Stimulated activated CD4-positive, alpha-beta T cell treated with anti-CD3 and anti-CD28 coated beads, Interleukin-2, amount 100 ng/mL, for 48 hours (primary cell): ENCODE results near the gene TARBP1.

Experiments used
- DNase-seq, 2 donors: peaks; one replicate each; pipeline ENCODE4 v3.0.0-alpha.2; 2020

Gene TARBP1

GRCh38 chr1:234479866-234480265, 887 bp upstream of the TARBP1 start:
- DNase-seq: no peak

- no peak for DNase-seq
Observed at GRCh38 chr1:234479310-234479559, 256 bp upstream of the TARBP1 start.

- peak; percentile 54 to 60 for DNase-seq
Observed at GRCh38 chr1:234478152-234478480, 863 bp downstream of the TARBP1 start.

DNA sequence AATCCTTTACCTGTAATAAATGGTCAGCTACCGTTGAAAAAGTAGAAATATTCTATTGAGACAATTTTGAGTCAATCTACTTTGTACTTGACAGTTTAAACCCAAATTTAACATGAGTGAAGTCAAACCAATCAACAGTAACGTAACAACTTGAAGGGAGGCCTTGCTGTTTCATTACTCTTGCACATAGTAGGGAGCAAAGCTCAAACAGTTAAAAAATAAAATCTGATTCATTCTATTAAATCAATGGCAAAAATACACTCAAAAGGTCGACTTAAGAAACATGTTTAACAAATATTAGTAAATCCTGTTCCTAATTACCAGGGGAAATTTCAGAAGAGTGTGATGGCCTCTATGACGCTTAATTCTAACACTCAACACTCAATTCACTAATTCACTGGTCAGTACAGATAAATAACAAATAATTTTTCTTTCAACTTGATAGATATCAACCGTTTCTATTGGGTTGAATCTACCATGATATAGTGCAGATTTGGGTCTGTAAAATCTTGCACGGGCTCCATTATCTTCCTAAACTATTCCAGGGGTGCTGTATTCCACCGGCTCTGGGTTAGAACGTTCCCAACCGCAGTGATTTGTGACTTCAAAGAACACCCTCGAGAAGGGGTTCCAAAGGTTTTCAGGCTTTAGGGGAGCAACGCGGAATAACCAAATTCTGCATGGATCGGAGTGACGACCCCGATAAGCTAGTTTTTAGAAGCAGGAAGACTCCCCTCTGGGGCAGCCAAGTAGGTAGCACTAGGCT, 1.4 kb downstream of the TARBP1 start:
- no peak for DNase-seq

DNA sequence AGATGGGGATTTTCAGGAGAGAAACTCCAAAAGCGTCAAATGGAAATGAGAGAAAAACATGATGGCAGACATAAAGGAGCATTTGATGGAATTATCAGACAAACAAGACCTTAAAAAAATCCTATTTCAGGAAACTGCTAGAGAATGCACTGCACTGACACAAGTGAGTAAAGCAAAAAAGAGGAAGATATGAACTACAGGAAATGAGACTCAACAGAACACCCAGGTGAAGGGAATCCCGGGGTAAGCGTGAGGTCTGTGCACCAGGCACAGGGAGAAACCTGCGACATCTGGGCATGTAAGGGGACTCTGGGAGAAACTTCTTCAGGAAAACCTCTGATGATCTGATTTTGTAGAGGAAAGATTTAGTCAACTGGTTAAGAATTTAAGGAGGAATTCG, 2.8 kb downstream of the TARBP1 start:
- DNase-seq: no peak

- DNase-seq: no peak
Observed at GRCh38 chr1:234475167-234475793, 3.7 kb downstream of the TARBP1 start.

GRCh38 chr1:234474375-234474774, 4.6 kb downstream of the TARBP1 start:
- DNase-seq: no peak

DNA sequence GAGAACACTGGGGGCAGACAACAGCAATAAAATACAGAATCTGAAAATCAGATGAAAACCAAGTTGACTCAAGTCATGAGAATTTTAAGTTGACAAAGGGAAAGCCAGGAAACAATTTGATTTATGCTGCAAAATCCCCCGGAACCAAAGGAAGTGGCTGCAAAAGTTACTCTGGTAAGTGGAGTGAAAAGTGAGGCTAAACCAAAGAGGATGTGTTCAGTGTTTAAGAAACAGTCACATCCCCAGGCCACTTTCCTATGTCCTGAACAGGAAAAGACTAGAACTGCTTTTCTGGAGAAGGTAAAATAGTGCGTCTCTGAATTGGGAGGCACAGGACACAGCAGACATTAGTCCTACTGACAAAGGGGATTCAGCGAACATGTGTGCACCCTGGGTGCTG, 5.9 kb downstream of the TARBP1 start:
- no peak for DNase-seq

- DNase-seq: no peak
Observed at GRCh38 chr1:234469376-234469775, 9.6 kb downstream of the TARBP1 start.

DNA sequence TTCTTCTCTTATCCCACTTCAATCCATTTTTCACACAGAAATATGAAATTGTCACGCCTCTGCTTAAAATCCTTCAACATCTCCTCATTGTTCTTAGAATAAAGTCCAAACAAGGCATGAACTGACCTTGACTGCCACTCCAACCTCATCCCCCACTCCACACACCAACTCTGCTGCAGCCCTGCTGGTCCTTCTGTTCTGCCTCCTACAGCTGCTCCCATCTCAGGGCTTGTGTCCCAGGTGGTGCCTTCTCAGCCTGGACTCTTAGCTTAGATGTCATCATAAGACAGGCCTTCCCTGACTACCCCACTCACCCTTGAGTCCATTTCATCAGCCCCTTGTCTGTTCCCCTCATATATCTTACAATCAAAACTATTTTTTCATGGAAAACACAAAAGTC, 10.4 kb downstream of the TARBP1 start:
- DNase-seq: no peak

GRCh38 chr1:234467821-234468220, 11.2 kb downstream of the TARBP1 start:
- DNase-seq: no peak

- no peak for DNase-seq
Observed at GRCh38 chr1:234466945-234467344, 12.0 kb downstream of the TARBP1 start.

DNA sequence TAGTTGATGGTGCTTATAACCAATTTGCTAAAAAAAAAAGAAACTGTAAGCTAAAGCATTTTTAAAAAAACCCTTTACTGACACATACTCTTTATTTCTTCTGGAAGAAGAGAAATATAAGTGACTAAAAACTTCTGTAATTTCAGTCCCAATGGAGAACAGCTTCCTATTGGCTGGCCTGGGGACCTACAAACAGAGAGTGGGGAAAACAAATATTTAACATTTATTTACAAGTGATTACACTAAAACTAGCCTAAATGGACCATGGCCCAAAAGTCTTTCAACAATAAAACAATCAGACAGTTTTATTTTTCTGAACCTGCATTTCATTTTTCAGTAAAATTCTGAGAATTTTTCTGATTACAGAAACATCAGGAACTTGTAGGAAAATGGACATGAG, 15.2 kb downstream of the TARBP1 start:
- no peak for DNase-seq

DNA sequence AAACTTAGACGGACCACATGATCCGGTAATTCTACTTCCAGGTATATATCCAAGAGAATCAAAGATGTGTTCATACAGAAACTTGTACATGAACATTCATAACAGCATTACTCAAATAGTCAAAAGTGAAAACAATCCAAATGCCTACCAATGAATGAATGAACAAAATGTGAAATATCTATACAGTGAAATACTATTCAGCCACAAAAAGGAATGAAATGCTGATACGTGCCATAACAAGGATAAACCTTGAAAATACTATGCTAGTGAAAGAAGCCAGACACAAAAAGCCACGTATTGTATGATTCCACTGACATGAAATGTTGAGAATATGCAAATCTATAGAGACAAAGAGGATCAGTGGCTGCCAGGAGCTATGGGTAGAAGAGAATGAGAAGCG, 18.3 kb downstream of the TARBP1 start:
- no peak for DNase-seq

DNA sequence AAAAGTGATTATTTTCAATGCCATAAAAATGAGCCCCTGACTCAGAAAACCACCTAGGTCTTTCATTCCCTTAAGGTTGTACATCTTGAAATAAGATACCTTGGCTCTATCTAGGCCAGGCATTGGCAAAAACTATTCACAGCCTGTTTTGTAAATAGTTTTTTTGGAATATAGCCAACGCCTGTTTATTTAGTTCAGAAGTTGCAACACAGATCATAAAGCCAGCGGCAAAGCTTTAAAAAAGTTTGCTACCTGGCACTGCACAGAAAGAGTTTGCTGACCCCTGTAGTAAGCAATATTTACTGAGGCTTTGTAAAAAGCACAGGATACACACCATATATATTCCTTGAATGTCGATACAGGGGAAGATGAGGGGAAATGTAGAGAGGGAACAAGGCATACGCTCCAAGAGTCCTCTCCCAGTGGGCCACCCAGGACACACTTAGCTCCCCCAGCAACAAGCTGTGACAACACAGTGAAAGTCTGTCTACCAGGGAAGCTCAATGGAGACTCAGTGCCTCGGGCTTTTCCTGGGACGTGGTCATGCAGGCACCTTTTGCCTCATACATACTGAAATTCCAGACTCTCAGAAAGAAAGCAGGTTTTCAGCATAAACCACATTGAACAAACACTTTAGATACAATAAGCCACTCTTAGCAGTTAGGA, 20.5 kb downstream of the TARBP1 start:
- no peak for DNase-seq

- DNase-seq: no peak
Observed at GRCh38 chr1:234454926-234455325, 24.1 kb downstream of the TARBP1 start.

DNA sequence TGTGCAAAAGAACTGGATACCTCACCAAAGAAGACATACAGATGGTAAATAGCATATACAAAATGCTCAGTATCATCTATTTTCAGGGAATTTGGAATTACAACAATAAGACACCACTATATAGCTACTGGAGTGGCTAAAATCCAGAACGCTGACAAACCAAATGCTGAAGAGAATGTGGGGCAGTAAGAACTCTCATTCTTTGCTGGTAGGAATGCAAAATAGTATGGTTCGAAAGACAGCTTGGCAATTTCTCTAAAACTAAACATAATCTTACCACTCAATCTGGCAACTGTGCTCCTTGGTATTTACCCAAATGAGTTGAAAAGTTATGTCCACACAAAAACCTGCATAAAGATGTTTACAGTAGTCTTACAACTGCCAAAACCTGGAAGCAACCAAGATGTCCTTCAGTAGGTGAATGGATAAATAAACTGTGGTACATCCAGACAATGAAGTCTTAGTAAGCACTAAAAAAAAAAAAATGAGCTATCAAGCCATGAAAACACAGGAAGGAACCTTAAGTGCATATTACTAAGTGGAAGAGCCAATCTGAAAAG, 26.5 kb downstream of the TARBP1 start:
- no peak for DNase-seq

DNA sequence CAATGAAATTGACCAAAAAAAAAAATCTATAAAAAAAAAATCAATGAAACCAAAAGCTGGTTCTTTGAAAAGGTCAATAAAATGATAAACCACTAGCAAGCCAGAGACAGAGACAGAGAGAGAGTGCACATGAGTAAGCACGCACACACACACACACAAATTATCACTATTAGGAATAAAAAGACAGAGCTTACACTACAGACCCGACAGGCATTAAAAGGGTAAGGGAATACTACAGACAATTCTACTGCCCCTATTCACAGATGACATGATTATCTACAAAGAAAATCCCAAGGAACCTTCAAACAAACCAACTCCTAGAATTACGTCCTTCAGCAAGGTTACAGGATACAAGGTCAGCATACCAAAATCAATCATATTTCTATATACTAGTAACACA, 38.6 kb downstream of the TARBP1 start:
- no peak for DNase-seq

- no peak for DNase-seq
Observed at GRCh38 chr1:234438579-234438978, 40.4 kb downstream of the TARBP1 start.

DNA sequence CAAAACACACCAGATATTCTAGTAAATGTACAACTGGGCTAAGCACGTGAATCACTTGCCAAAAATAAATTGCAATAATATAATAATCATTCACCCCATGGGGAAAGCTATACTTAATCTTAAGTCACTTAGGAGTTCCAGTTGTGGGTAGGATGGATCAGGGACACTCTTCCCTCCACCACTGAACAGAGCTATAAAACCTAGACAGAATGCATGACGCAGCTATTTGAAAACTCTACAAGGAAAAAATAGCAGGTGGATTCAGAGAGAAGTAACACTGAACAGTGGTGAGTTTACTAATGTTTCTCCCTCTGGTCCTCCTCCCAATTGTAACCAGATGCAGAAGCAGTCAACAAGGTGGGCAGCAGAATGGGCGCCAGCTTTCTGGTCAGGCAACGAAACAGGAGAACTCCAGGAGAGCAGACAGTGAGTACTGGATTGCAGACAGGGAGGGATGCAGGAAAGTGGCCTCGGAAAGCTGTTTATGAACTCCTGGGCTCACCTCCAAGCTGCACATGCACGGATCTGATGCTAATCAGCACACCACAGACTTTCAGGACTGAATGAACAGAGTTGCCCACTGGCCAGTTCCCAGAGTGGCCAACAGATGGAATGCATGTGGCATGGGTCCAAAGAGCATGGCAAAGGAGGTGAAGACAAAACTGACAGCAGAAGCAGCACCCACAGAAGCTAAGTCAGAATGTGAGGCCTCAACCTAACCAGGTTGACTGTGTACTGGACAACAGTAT, 41.4 kb downstream of the TARBP1 start:
- DNase-seq: no peak

GRCh38 chr1:234435620-234436019, 43.4 kb downstream of the TARBP1 start:
- no peak for DNase-seq

- DNase-seq: no peak
Observed at GRCh38 chr1:234434706-234435105, 44.3 kb downstream of the TARBP1 start.

GRCh38 chr1:234433563-234434285, 45.3 kb downstream of the TARBP1 start:
- DNase-seq: no peak
